Neuronal stem cell (in vitro differentiated cells): Measurements from ENCODE around the gene SPATA9.

ENCODE experiments used
- DNase-seq: peaks from one replicate; pipeline ENCODE4 v3.0.0-alpha.2; 2013; ENCODE audit warnings: low spot score
- H2AFZ ChIP-seq: one replicate; pipeline ENCODE4 v1.6.1; 2013; ENCODE audit warnings: mild to moderate bottlenecking, low read length, inconsistent platforms
- H2AK5ac ChIP-seq: 2 replicates; pipeline ENCODE4 v1.6.1; 2013; ENCODE audit warnings: low read depth, mild to moderate bottlenecking, inconsistent platforms, low read length, moderate library complexity, mixed read lengths
- H2BK120ac ChIP-seq: 2 replicates; pipeline ENCODE4 v1.6.1; 2013; ENCODE audit warnings: low read depth, mild to moderate bottlenecking, inconsistent platforms, low read length, moderate library complexity, mixed read lengths
- H2BK12ac ChIP-seq: one replicate; pipeline ENCODE4 v1.6.1; 2013; ENCODE audit warnings: low read length, inconsistent platforms
- H2BK15ac ChIP-seq: 2 replicates; pipeline ENCODE4 v1.6.1; 2013; ENCODE audit warnings: mild to moderate bottlenecking, low read length, inconsistent platforms, mixed read lengths
- H2BK5ac ChIP-seq: one replicate; pipeline ENCODE4 v1.6.1; 2013; ENCODE audit warnings: inconsistent platforms, mild to moderate bottlenecking, low read length, moderate library complexity
- H3K14ac ChIP-seq: one replicate; pipeline ENCODE4 v1.6.1; 2013; ENCODE audit warnings: low read length, inconsistent platforms
- H3K18ac ChIP-seq: 2 replicates; pipeline ENCODE4 v1.6.1; 2013; ENCODE audit warnings: low read length, inconsistent platforms
- H3K23ac ChIP-seq: 2 replicates; pipeline ENCODE4 v1.6.1; 2013; ENCODE audit warnings: low read depth, mild to moderate bottlenecking, mixed read lengths, low read length, inconsistent platforms; ENCODE audit not compliant: poor library complexity
- H3K27ac ChIP-seq: replicated peaks from 3 replicates; pipeline ENCODE4 v1.5.1; 2013; ENCODE audit warnings: low read length, inconsistent platforms
- H3K27me3 ChIP-seq, 3 experiments: 2 replicates each; pipeline ENCODE4 v1.6.1; 2013; ENCODE audit warnings: low read length in 3 of 3, mild to moderate bottlenecking in 2 of 3, inconsistent platforms in 1 of 3, low read depth in 1 of 3, mixed read lengths in 1 of 3, moderate library complexity in 1 of 3; ENCODE audit not compliant: control insufficient read depth in 3 of 3, insufficient read depth in 3 of 3
- H3K36me3 ChIP-seq, 2 donors: replicated peaks in 1 of 2; 2 replicates each; pipeline ENCODE4 v1.6.1; 2013; ENCODE audit warnings: low read length in 2 of 2; ENCODE audit not compliant: control insufficient read depth in 2 of 2, insufficient read depth in 2 of 2
- H3K4ac ChIP-seq: 2 replicates; pipeline ENCODE4 v1.6.1; 2013; ENCODE audit warnings: inconsistent platforms, mild to moderate bottlenecking, low read length, moderate library complexity
- H3K4me1 ChIP-seq, 2 donors: 1 replicate in 1 of 2; 2 replicates in 1 of 2; pipeline ENCODE4 v1.6.1; 2013; ENCODE audit warnings: low read length in 2 of 2, low read depth in 1 of 2; ENCODE audit not compliant: control insufficient read depth in 2 of 2, insufficient read depth in 1 of 2
- H3K4me2 ChIP-seq: one replicate; pipeline ENCODE4 v1.6.1; 2013; ENCODE audit warnings: mild to moderate bottlenecking, low read length, inconsistent platforms; ENCODE audit not compliant: insufficient read depth, poor library complexity, severe bottlenecking
- H3K4me3 ChIP-seq, 2 donors: 2 replicates each; pipeline ENCODE4 v1.5.1; 2013; ENCODE audit warnings: low read length in 2 of 2, mild to moderate bottlenecking in 2 of 2, inconsistent platforms in 1 of 2, moderate library complexity in 1 of 2
- H3K79me1 ChIP-seq: one replicate; pipeline ENCODE4 v1.6.1; 2013; ENCODE audit warnings: low read depth, mild to moderate bottlenecking, inconsistent platforms, low read length, moderate library complexity
- H3K9ac ChIP-seq: one replicate; pipeline ENCODE4 v1.6.1; 2013; ENCODE audit warnings: mild to moderate bottlenecking, low read depth, low read length, inconsistent platforms; ENCODE audit not compliant: poor library complexity
- H3K9me3 ChIP-seq, 2 donors: replicated peaks in 1 of 2; 2 replicates each; pipeline versions ENCODE3 to v1.6.1; 2013; ENCODE audit warnings: low read length in 2 of 2, mild to moderate bottlenecking in 2 of 2, inconsistent platforms in 1 of 2, low read depth in 1 of 2, mixed read lengths in 1 of 2, moderate library complexity in 1 of 2; ENCODE audit not compliant: control insufficient read depth in 2 of 2, insufficient read depth in 1 of 2
- H4K8ac ChIP-seq: one replicate; pipeline ENCODE4 v1.6.1; 2013; ENCODE audit warnings: low read depth, mild to moderate bottlenecking, inconsistent platforms, low read length, moderate library complexity
- H4K91ac ChIP-seq: one replicate; pipeline ENCODE4 v1.6.1; 2013; ENCODE audit warnings: low read length, low read depth, mild to moderate bottlenecking, inconsistent platforms; ENCODE audit not compliant: poor library complexity
- WGBS, 2 donors: extraction: QIAGEN DNeasy Blood & Tissue Kit; methylation state at CpG; one replicate each; pipeline ENCODE4 v1.1.7; 2013; ENCODE audit warnings: missing lambda C conversion rate in 2 of 2, mixed read lengths in 1 of 2; ENCODE audit not compliant: insufficient read length in 2 of 2, insufficient replicate concordance in 1 of 2; ENCODE audit errors: extremely low coverage in 2 of 2; 5-methylcytosine and 5-hydroxymethylcytosine counted together

Gene SPATA9

GRCh38 chr5:95669985-95670384 is 12.8 kb downstream of the SPATA9 start:
- H2AK5ac ChIP-seq: no peak overlapping the region
- H3K23ac ChIP-seq: no peak overlapping the region
- no peaks in the 10 kb centered on the region for H3K79me1 ChIP-seq
- no peak overlapping the region for H2BK5ac ChIP-seq
- H3K18ac ChIP-seq: no peak overlapping the region
- H2BK12ac ChIP-seq: no peak overlapping the region
- H2BK15ac ChIP-seq: no peak overlapping the region
- H2AFZ ChIP-seq: peak overlapping the region; percentile 41
- no peak for DNase-seq
- no peak overlapping the region for H3K4me3 ChIP-seq
- WGBS, 2 donors: no CpG with 5 or more reads among the region's 5 CpGs
- H3K4me2 ChIP-seq: no peak overlapping the region
- H3K9me3 ChIP-seq: no peaks in the 10 kb centered on the region
- H3K27ac ChIP-seq: no peak overlapping the region
- H4K8ac ChIP-seq: no peak overlapping the region
- H3K9ac ChIP-seq: no peak overlapping the region
- H2BK120ac ChIP-seq: no peak overlapping the region
- peaks cover 0 to 8% of the 10 kb centered on the region in 2 donors for H3K4me1 ChIP-seq
- no peaks in the 10 kb centered on the region for H3K36me3 ChIP-seq
- H3K27me3 ChIP-seq: no peaks in the 10 kb centered on the region
- no peak overlapping the region for H3K4ac ChIP-seq
- H4K91ac ChIP-seq: no peak overlapping the region
- H3K14ac ChIP-seq: no peak overlapping the region

- Histone ChIP-seq H2BK15ac (no peak overlapping the region), H3K18ac (no peak overlapping the region), H3K27me3 (no peaks in the 10 kb centered on the region), H3K36me3 (no peaks in the 10 kb centered on the region), H3K4me1 (peaks cover 0 to 8% of the 10 kb centered on the region in 2 donors), H4K91ac (no peak overlapping the region), H3K23ac (no peak overlapping the region), H2AK5ac (no peak overlapping the region), H2BK5ac (no peak overlapping the region), H2BK12ac (no peak overlapping the region), H3K4me2 (no peak overlapping the region), H2AFZ (peak overlapping the region; percentile 41), H3K4ac (no peak overlapping the region), H2BK120ac (no peak overlapping the region), H3K9me3 (no peaks in the 10 kb centered on the region), H3K14ac (no peak overlapping the region), H3K27ac (no peak overlapping the region), H4K8ac (no peak overlapping the region), H3K4me3 (no peak overlapping the region), H3K9ac (no peak overlapping the region), H3K79me1 (no peaks in the 10 kb centered on the region)
- no peak for DNase-seq
- no CpG with 5 or more reads among the region's 4 CpGs for WGBS, 2 donors
Measured at GRCh38 chr5:95669540-95669939, 13.3 kb downstream of the SPATA9 start.

GRCh38 chr5:95668728-95669127 is 14.1 kb downstream of the SPATA9 start:
- DNase-seq: no peak
- Histone ChIP-seq H2BK12ac (no peak overlapping the region), H4K8ac (no peak overlapping the region), H3K9ac (no peak overlapping the region), H2BK5ac (no peak overlapping the region), H3K4me1 (peaks cover 0 to 11% of the 10 kb centered on the region in 2 donors), H3K4me2 (no peak overlapping the region), H2BK15ac (no peak overlapping the region), H4K91ac (no peak overlapping the region), H3K36me3 (no peaks in the 10 kb centered on the region), H3K4me3 (no peak overlapping the region), H2AK5ac (no peak overlapping the region), H3K18ac (no peak overlapping the region), H2AFZ (no peak overlapping the region), H2BK120ac (no peak overlapping the region), H3K23ac (no peak overlapping the region), H3K4ac (no peak overlapping the region), H3K27ac (no peak overlapping the region), H3K79me1 (no peaks in the 10 kb centered on the region), H3K9me3 (no peaks in the 10 kb centered on the region), H3K14ac (no peak overlapping the region), H3K27me3 (no peaks in the 10 kb centered on the region)
- WGBS, 2 donors: no CpG with 5 or more reads among the region's 1 CpG

GRCh38 chr5:95668216-95668615 is 14.6 kb downstream of the SPATA9 start:
- Histone ChIP-seq H2BK120ac (no peak overlapping the region), H3K9me3 (no peaks in the 10 kb centered on the region), H4K8ac (no peak overlapping the region), H3K23ac (no peak overlapping the region), H3K27ac (no peak overlapping the region), H3K4me2 (no peak overlapping the region), H3K36me3 (no peaks in the 10 kb centered on the region), H3K14ac (no peak overlapping the region), H3K4me3 (no peak overlapping the region), H3K27me3 (no peaks in the 10 kb centered on the region), H2BK15ac (no peak overlapping the region), H2BK5ac (no peak overlapping the region), H3K79me1 (no peaks in the 10 kb centered on the region), H2AK5ac (no peak overlapping the region), H3K4ac (no peak overlapping the region), H2AFZ (no peak overlapping the region), H3K9ac (no peak overlapping the region), H3K4me1 (peaks cover 0 to 11% of the 10 kb centered on the region in 2 donors), H2BK12ac (no peak overlapping the region), H3K18ac (no peak overlapping the region), H4K91ac (no peak overlapping the region)
- DNase-seq: no peak
